GM19395 (cell line): ENCODE data around the gene XYLB.

ENCODE experiments used
- ATAC-seq: cut with Tn5 transposase; IDR thresholded peaks from one replicate; pipeline ENCODE4 v1.9.1; 2021; ENCODE audit warnings: mild to moderate bottlenecking, moderate library complexity; ENCODE audit not compliant: unreplicated experiment

The XYLB gene

DNA sequence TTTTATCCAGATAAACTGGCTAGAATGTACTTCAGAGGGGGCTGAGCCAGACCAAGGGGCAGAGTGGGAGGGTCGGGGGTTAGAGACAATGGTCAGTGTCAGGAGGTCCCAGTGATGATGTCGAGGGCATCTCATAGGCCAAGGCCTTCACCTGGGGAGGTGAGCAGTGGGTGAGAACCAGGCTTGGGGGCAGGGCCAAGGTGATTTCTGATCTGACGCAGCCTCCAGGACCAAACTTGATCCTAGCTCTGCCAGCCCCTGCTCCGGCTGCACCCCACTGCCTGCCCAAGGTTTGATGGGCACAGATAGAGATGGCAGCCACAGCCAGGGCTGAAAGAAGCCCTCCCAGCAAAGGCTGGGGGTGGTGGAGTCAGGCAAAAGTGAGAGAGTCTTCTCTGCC lies 14.9 kb downstream of the XYLB start:
- ATAC-seq, result no peak

- no peak for ATAC-seq
Measured at GRCh38 chr3:38362825-38363224, 16.2 kb downstream of the XYLB start.

DNA sequence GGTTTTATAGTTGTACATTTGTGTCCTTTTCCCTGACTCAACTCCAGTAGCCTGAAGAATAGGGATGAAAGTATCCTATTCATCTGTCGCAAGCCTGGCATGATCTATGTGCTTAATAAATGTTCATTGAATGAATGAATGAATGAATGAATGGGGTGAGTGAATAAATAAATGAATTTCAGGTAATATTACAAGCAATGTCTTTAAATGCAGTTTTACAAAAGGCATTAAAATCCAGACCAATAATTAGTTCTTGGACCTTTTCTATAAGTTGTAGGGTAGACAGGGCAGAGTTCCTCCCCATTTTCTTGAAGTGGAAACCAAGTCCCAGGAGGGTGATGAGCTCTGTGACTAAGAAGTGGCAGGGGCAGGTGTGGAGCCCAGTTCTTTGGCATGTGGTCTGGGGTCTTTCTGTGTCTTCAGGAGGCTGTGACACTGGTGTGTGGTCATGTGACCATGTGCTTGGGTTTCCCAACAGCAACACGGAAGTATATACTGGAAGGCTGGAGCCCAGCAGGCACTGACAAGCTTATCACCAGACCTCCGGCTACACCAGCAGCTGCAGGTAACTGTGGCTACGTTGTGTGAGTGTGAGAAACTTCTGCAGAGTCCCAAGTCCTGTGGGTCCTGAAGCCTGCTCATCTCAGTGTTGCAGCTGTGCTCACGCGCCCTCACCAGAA lies 18.3 kb downstream of the XYLB start:
- no peak for ATAC-seq

DNA sequence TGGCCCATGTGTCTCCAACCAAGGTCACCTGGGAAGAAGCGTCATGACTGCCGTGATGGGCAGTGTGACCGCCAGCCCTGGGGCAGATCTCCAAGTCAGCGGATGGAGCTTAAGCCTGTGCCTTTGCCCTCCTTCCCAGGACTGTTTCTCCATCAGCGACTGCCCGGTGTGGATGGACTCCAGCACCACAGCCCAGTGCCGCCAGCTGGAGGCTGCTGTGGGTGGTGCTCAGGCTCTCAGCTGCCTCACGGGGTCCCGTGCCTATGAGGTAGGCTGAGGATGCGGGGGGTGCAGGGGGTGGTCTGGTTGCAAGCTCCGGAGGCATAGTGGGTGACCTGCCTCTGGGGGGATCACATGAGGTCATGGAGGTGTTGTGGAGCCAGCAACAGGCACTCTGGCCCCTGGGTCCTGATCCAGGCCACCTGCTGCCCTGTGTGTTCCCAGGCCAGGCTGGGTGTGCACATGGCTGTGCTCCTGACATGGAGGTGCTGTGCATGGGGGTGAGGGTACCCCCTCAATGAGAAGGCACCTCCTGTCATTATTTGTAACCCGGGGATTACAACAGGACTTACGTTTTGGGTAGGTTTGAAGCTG lies 19.0 kb downstream of the XYLB start:
- no peak for ATAC-seq

GRCh38 chr3:38366082-38366481 lies 19.5 kb downstream of the XYLB start:
- ATAC-seq, result no peak

- ATAC-seq, result no peak
Measured at GRCh38 chr3:38367779-38368178, 21.2 kb downstream of the XYLB start.

DNA sequence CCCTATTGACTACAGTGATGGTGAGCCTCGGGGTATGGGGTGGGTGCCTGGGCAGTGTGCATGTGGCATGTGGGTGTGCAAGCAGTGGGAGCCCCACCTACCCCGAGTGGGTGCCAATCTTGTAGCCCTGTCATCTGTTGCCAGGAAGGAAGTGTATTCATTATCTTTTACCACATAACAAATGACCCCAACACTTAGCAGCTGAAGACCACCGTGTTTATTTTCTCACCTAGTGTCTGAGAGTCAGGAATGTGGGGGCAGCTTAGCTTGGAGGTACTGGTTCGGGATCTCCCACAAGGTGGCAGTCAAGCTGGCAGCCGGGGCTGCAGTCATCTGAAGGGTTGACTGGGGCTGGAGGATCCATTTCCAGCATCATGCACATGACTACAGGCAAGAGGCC lies 21.7 kb downstream of the XYLB start:
- no peak for ATAC-seq

DNA sequence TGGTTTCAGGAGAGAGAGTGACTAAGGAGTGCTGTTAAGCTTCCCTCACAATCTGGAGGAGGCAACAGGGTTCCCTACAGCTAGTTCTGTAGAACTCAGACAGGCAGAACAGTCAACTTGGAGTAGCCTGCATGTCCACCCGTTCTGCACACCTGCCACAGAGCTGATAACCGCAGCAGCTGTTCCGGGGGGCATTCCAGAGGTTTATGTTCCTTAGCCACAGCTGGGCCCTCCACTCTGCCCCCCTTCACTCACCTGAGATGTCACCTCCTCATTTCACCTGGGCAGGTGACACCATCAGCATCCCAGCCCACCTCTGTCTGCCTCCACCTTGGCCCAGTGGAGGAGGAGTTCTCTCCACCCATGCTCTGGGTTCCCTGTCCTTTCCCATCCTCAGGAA lies 22.6 kb downstream of the XYLB start:
- no peak for ATAC-seq

DNA sequence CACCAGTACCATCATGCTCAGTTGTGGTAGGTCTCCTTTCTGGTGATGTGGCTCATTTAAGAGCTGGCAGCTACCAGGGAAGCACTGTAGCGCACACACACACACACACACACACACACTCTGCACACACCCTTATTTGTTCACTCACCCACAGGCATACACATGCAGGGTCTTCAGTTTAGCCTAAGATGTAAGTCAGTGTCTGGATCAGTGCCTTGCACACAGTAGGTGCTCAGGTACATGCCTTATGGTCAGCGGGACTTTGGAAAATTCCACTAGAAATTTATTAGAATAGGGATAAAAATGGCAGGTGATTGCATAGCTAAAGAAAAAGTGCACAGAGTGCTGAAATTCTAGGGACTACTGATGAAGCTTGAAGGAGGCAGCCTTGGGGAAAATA lies 23.6 kb downstream of the XYLB start:
- ATAC-seq, result no peak

DNA sequence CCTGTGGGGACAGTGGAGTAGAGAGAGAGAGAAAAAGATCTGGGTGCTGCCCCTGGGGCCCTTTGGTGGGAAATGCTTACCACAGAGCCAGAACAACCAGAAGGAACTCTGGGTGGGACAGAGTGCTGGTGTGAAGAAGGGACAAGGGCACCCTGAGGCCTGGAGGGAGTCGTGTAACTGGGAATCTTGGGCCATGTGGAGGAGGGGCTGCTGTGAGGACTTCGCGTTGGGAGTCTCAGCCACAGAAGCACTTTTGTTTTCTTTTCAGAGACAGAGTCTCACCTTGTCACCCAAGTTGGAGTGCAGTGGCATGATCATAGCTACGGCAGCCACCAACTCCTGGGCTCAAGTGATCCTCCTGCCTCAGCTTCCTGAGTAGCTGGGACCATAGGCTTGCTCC lies 24.3 kb downstream of the XYLB start:
- ATAC-seq, result no peak

GRCh38 chr3:38371541-38372213 lies 25.1 kb downstream of the XYLB start:
- ATAC-seq, result no peak

DNA sequence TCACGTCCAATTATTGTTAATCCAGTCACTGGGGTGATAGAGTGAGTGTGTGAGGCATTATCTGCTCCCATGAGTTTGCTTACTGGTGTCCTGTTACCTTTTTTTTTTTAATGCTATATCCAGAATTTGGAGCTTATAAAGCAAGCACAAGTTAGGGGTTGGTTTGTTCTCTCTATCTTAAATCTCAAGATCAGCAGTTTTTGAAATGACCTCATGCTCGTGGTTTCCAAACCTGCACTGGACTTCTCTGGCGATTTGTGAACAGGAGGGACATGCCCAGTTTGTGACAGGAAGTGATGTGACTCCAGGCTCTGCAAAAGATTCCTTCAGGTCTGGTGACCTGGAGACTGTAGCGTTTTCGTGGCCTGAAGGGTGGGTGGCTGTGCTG lies 25.6 kb downstream of the XYLB start:
- no peak for ATAC-seq

DNA sequence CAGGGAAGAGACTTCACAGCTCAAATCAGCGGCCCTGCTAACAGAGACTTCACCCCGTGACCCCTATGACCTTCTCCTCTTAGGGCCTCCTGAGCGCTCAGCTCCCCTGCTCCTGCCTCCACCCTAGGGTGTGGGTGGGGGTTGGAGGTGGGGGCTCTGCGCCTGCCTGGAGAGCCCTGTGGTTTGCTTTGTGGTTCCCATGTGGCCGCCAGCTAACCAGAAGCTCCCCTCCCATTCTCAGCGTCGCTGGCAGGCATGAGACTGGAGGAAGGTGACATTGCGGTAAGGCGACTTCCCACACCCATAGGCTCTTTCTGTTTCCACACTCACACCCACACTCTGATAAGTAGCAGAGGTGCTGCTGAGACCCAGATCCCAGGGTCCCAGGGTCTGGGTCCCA lies 27.6 kb downstream of the XYLB start:
- no peak for ATAC-seq

GRCh38 chr3:38375072-38375471 lies 28.5 kb downstream of the XYLB start:
- ATAC-seq, result no peak

- ATAC-seq, result no peak
Measured at GRCh38 chr3:38375488-38376097, 29.0 kb downstream of the XYLB start.

GRCh38 chr3:38376098-38376816 lies 29.7 kb downstream of the XYLB start:
- no peak for ATAC-seq

- ATAC-seq, result no peak
Measured at GRCh38 chr3:38379201-38379770, 32.7 kb downstream of the XYLB start.

DNA sequence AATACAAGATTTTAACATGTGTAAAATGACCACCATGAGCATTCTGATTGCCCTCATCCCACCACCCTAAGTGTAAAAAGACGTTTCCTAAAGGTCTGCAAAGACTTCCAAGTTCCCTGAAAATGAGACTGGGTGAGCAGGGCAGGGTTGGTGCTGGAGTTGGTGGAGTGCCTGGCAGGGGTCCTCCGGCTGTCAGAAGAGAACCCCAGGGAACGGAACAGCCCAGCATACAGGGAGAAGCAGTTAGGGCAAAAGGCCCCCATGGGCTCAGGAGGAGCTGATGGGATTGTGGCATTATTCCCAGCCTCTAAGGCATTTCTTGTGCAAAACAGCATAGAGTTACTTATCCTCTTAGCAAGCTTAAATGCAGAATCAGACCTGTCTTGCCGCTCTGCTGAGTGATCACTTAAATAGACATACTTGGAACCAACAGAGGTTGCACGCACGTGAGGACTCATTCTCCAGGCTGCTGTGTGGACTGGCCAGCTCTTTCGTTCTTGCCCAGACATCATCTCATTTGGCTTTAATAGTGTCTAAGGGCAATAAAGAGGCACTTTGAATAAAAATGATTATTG lies 36.0 kb downstream of the XYLB start:
- ATAC-seq, result no peak

- no peak for ATAC-seq
Measured at GRCh38 chr3:38383156-38383875, 36.7 kb downstream of the XYLB start.
